NT2/D1 (cell line): ENCODE measurements around the gene C3orf33.

Experiments
- YY1 ChIP-seq: IDR thresholded peaks from 2 replicates; pipeline ENCODE4 v1.6.1; 2011; ENCODE audit not compliant: insufficient read length, insufficient read depth
- ZNF274 ChIP-seq: IDR thresholded peaks from 2 replicates; pipeline ENCODE4 v1.6.1; 2011; ENCODE audit warnings: mild to moderate bottlenecking, low read depth, low read length

GRCh38 chr3:155847993-155848392 lies 41.9 kb upstream of the C3orf33 start:
- TF ChIP-seq ZNF274 (no peak), YY1 (no peak)
